GM06990 (cell line): ENCODE data around the gene PIK3CG.
"Not testable (repeated sequence)": the region's sequence is repeated elsewhere in the genome, so short reads cannot be mapped to it uniquely, and the experiment has no call there.

ENCODE experiments used
- DNase-seq: peaks from one replicate; pipeline ENCODE4 v3.0.0-alpha.2; 2011; ENCODE audit not compliant: insufficient read length; ENCODE audit errors: extremely low read depth
- H3K27me3 ChIP-seq: replicated peaks from 2 replicates; pipeline ENCODE4 v1.6.0; 2011; ENCODE audit warnings: low read length; ENCODE audit not compliant: control insufficient read depth, insufficient read depth
- H3K36me3 ChIP-seq: 2 replicates; pipeline ENCODE4 v1.5.1; 2011; ENCODE audit warnings: low read length; ENCODE audit not compliant: control insufficient read depth, insufficient read depth
- H3K4me3 ChIP-seq: replicated peaks from 2 replicates; pipeline ENCODE4 v1.5.1; 2011; ENCODE audit warnings: low read depth, mild to moderate bottlenecking, control low read depth, low read length
- TF ChIP-seq, protein P1 (sequence below): IDR thresholded peaks from 2 replicates; pipeline ENCODE4 v1.5.1; 2011; ENCODE audit warnings: low read length, control low read depth, mild to moderate bottlenecking, inconsistent platforms; ENCODE audit not compliant: insufficient read depth, poor library complexity, severe bottlenecking

The PIK3CG gene

GRCh38 chr7:106896231-106896630 is 31.1 kb downstream of the PIK3CG start:
- Histone ChIP-seq H3K4me3 (no peak overlapping the region), H3K36me3 (no peaks in the 10 kb centered on the region), H3K27me3 (no peaks in the 10 kb centered on the region)
- DNase-seq = no peak
- TF ChIP-seq, protein P1, sequence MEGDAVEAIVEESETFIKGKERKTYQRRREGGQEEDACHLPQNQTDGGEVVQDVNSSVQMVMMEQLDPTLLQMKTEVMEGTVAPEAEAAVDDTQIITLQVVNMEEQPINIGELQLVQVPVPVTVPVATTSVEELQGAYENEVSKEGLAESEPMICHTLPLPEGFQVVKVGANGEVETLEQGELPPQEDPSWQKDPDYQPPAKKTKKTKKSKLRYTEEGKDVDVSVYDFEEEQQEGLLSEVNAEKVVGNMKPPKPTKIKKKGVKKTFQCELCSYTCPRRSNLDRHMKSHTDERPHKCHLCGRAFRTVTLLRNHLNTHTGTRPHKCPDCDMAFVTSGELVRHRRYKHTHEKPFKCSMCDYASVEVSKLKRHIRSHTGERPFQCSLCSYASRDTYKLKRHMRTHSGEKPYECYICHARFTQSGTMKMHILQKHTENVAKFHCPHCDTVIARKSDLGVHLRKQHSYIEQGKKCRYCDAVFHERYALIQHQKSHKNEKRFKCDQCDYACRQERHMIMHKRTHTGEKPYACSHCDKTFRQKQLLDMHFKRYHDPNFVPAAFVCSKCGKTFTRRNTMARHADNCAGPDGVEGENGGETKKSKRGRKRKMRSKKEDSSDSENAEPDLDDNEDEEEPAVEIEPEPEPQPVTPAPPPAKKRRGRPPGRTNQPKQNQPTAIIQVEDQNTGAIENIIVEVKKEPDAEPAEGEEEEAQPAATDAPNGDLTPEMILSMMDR = no peak

GRCh38 chr7:106897553-106897952 is 32.5 kb downstream of the PIK3CG start:
- H3K4me3 ChIP-seq, DNase-seq, H3K36me3 ChIP-seq: not testable (repeated sequence)

GRCh38 chr7:106898967-106899366 is 33.9 kb downstream of the PIK3CG start:
- H3K36me3 ChIP-seq, H3K27me3 ChIP-seq, H3K4me3 ChIP-seq, DNase-seq: not testable (repeated sequence)

More at GRCh38 chr7:106897553-106897952, 32.5 kb downstream of the PIK3CG start:
- not testable (repeated sequence) for H3K27me3 ChIP-seq

DNA sequence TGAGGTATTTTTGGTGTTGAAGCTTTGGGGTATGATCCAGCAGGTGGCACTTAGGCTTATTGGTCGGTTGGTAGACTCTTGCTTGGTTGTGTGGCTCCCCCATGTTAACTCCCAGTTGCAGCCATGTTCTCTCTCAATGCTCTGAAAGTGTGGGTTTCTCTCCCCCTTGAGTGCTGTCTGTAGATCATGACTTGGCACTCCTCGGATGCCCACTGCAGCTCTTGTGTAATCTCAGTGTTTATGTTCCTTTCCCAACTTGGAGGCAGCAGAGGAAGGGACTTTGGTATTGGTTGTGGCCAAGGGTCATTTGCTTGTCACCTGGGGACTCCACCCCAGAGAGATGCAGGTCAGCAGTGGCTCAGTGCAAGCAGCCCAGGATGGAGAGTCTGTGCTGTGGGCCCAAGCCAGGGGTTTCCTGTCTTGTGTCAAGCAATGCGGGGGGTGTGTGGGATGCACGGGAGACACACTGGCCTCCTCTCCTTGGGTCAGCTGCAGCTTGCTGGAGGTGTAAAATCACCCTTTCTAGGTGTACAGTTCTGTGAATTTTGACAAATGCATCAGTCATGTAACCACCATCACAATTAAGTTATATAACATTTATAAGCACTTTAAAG is 36.9 kb downstream of the PIK3CG start:
- TF ChIP-seq, protein P1 = no peak
- no peak for DNase-seq
- no peak overlapping the region for H3K4me3 ChIP-seq
- H3K27me3 ChIP-seq = no peaks in the 10 kb centered on the region
- H3K36me3 ChIP-seq = no peaks in the 10 kb centered on the region

- H3K27me3 ChIP-seq = no peaks in the 10 kb centered on the region
- no peaks in the 10 kb centered on the region for H3K36me3 ChIP-seq
- TF ChIP-seq, protein P1 = no peak
- no peak overlapping the region for H3K4me3 ChIP-seq
- no peak for DNase-seq
Measured at GRCh38 chr7:106905734-106906133, 40.7 kb downstream of the PIK3CG start.

GRCh38 chr7:106911959-106912358 is 46.9 kb downstream of the PIK3CG start:
- Histone ChIP-seq H3K4me3 (no peak overlapping the region), H3K27me3 (no peaks in the 10 kb centered on the region), H3K36me3 (no peaks in the 10 kb centered on the region)
- TF ChIP-seq, protein P1 = no peak
- no peak for DNase-seq
